ENCODE results near the gene ACTL6B.
A peak's percentile ranks its signal among the peaks of the same experiment; 100 is the strongest.

DNA sequence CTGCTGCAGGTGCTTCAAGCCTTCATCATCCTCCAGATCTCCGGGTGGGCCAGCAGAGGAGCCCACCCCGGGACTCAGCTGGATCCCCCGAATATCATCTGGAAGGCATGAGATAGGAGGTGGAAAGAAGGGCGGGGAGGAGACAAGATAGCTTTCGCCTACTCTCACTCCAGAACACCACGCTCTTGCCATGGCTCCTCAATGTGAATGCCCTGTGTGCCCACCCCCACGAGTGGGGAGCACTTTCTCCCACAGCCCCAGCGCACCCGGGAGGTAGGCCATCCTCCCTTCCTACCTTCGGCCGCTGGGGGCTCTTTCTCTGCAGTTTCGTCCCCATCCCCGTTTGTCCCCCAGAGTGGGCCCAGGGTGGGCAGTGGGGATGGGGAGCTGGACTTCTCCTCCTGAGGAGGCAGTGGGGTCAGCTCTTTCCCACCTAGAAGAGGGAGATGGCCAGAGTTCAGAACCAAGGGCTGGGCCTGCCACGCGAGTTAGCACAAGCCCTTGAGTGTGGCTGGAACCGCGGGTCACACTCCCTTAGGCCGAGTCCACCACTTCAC is 28.9 kb upstream of the ACTL6B start:
- TF ChIP-seq POLR2AphosphoS5 (IDR thresholded peaks at IDR 0.05; ENCODE audit: borderline replicate concordance, low read depth, low read length) = 0 out of 2 replicates have a peak, but pooled peaks have one; percentile 12
- no peak for TF ChIP-seq EZH2 (IDR thresholded peaks at IDR 0.05)
- TF ChIP-seq FOXP2 (optimal IDR thresholded peaks at IDR 0.05; ENCODE audit: control extremely low read depth, extremely low read length, insufficient read depth) = no peak
